ENCODE results near the gene SRC. TPM values are rescaled to one million over a fixed set of nuclear protein-coding genes. Genes with fewer than 3 reads are reported as not detected.

SRC gene
- total RNA-seq, 4 donors from 2014 or later, result 18.8 to 39.5 (median 26.0) TPM

- Histone ChIP-seq H3K9me3 (no peaks in the 10 kb centered on the region), H3K27ac (no peak overlapping the region), H3K27me3 (peaks cover 8% of the 10 kb centered on the region), H3K36me3 (peaks cover 24% of the 10 kb centered on the region), H3K4me3 (peak overlapping the region; percentile 50), H3K4me1 (peaks cover 37% of the 10 kb centered on the region)
- 34% methylated on average over 7 of the region's 7 CpGs for WGBS
- TF ChIP-seq CTCF (IDR thresholded peaks at IDR 0.05), result no peak
- DNase-seq (ENCODE audit: low spot score in 2 of 2), result no peak
These were observed 61.2 kb downstream of the SRC start for GRCh38 chr20:37407019-37407566.

DNA sequence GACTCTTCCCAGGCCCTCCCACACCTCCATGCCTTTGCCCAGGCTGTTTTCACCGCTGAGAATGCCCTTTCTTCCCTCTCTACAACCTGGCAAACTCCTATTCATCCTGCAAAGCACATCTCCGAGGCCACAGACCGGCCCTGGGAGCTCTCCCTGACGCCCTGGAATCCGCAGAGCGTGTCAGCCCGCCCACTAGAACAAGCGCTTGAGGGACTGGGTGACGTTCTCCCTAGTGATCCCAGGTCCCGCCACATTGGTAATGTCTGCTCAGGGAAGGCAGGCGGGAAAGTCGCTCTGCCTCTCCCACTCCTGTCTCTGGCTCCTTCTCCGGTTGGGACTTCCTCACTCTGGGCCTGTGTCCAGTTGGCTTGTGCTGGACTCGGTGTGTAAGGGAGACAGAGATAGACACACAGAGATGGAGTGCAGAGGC, 61.6 kb downstream of the SRC start:
- no peak for TF ChIP-seq POLR2A (IDR thresholded peaks at IDR 0.05)
- no peak for TF ChIP-seq POLR2AphosphoS5 (IDR thresholded peaks at IDR 0.05)
- no peak for TF ChIP-seq EP300 (IDR thresholded peaks at IDR 0.05)
- no peak for TF ChIP-seq CTCF (IDR thresholded peaks at IDR 0.05)
- Histone ChIP-seq H3K4me1 (peaks cover 42% of the 10 kb centered on the region), H3K9me3 (no peaks in the 10 kb centered on the region), H3K27ac (no peak overlapping the region), H3K36me3 (peaks cover 19% of the 10 kb centered on the region), H3K4me3 (no peak overlapping the region), H3K27me3 (peaks cover 8% of the 10 kb centered on the region)
- no peak for DNase-seq (ENCODE audit: low spot score in 2 of 2)
- 35% methylated on average over 10 of the region's 14 CpGs for WGBS

DNA sequence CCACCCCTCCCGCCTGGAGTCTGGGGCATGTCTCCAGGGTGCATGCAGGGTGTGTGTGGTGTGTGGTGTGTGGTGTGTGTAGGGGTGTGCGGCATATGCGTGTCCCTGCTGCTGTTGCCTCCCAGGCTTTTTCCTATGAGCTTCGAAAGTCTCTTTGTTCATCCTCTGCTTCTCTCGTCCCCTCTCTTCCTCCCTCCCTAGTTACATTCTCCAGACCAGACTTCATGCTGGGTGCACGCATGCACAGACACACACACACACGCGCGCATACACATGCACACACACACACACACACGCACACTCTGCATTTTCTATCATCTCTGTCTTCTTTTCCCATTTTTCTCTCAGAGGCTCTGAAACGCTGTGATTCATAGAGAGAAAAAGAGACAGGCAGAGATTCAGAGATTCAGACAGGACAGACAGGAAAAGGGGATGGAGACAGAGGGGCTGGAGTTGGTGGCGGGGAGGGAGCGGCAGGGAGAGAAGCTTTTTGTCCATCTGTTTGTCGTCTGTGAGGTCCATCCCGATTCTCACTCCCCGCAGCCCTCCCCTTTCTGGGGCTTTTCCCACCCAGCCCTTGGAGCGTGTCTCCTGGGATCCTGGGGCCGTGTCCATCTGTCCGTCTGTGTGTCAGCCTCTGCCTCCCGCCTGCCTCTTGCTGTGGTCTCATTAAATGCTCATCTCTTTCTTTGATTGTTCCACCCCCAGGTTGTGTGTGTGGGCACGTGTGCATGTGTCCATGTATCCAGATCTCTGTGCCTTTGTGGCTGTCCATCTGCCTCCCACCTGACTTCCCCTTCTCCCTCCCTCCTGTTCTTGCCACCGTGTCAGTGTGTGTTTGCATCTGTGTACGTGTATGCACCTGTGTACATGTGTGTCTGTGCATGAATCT, 62.6 kb downstream of the SRC start:
- Histone ChIP-seq H3K27ac (no peak overlapping the region), H3K4me3 (no peak overlapping the region), H3K27me3 (peaks cover 8% of the 10 kb centered on the region), H3K9me3 (no peaks in the 10 kb centered on the region), H3K4me1 (peaks cover 42% of the 10 kb centered on the region), H3K36me3 (peaks cover 9% of the 10 kb centered on the region)
- TF ChIP-seq POLR2A (IDR thresholded peaks at IDR 0.05), result no peak
- no peak for TF ChIP-seq POLR2AphosphoS5 (IDR thresholded peaks at IDR 0.05)
- DNase-seq (ENCODE audit: low spot score in 2 of 2), result no peak
- 28% methylated on average over 23 of the region's 23 CpGs for WGBS

DNA sequence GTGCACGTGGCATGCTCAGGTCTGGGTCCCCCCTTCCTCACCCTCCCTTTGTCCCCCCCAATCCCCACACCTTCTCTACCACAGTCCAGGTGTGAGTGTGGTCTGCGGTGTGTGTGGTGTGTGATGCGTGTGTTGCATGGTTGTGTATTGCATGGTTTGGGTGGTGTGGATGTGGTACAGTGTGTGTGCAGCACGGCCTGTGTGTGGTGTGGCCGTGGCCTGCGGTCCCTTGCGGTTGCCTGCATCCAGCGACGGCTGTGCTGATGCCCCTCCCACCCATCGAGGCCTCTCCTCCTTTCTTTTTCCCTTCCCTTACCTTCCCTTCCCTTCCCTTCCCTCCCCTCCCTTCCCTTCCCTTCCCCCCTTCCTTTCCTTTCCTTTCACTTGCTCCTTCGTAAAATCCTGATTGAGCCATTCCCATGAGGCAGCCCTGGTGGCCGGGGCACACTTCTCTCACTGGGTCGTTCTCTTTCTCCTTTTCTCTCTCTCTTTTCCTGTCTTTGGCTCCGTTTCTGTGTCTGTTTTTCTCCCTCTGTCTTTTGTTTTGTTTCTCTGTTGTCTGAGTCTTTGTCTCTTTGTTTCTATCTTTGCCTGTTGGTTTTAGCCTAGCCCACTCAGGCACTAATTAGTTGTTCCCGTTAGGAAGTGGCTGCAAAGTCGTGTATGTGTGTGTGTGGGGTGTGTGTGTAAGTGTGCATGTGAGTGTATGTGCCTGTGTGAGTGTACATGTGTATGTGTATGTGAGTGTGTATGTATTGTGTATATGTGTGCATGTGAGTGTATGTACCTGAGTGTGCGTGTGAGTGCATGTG, 65.7 kb downstream of the SRC start:
- Histone ChIP-seq H3K27ac (no peak overlapping the region), H3K9me3 (no peaks in the 10 kb centered on the region), H3K4me1 (peaks cover 38% of the 10 kb centered on the region), H3K27me3 (peaks cover 19% of the 10 kb centered on the region), H3K4me3 (peak overlapping the region; percentile 40), H3K36me3 (no peaks in the 10 kb centered on the region)
- no peak for DNase-seq (ENCODE audit: low spot score in 2 of 2)
- 38% methylated on average over 12 of the region's 17 CpGs for WGBS
- TF ChIP-seq POLR2AphosphoS5 (IDR thresholded peaks at IDR 0.05) (no peak), POLR2A (IDR thresholded peaks at IDR 0.05) (no peak)

DNA sequence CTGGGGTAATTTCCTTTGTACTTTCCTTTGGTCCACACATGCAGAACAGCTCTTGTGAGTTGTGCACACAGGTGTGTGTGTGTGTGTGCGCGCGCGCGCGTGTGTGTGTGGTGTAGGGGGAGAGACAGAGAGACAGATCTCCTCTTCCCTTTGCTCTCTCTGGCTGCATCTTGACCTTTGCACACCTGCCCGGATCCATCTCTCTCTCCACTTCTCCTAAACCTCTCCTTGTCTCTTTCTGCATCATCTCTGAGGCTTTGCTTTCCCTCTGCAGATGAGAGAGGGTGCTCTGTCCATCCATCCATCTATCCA, 67.0 kb downstream of the SRC start:
- 78% methylated on average over 7 of the region's 7 CpGs for WGBS
- H3K36me3 ChIP-seq, result no peaks in the 10 kb centered on the region
- H3K27ac ChIP-seq, result no peak overlapping the region
- H3K9me3 ChIP-seq, result no peaks in the 10 kb centered on the region
- no peak overlapping the region for H3K4me3 ChIP-seq
- peaks cover 25% of the 10 kb centered on the region for H3K4me1 ChIP-seq
- peaks cover 19% of the 10 kb centered on the region for H3K27me3 ChIP-seq
- TF ChIP-seq EP300 (IDR thresholded peaks at IDR 0.05) (no peak), POLR2AphosphoS5 (IDR thresholded peaks at IDR 0.05) (no peak), CTCF (IDR thresholded peaks at IDR 0.05) (no peak), POLR2A (IDR thresholded peaks at IDR 0.05) (no peak)
- DNase-seq (ENCODE audit: low spot score in 2 of 2), result no peak

GRCh38 chr20:37413379-37413778, 67.4 kb downstream of the SRC start:
- Histone ChIP-seq H3K27ac (no peak overlapping the region), H3K36me3 (no peaks in the 10 kb centered on the region), H3K4me3 (no peak overlapping the region), H3K27me3 (peaks cover 18% of the 10 kb centered on the region), H3K4me1 (peaks cover 23% of the 10 kb centered on the region), H3K9me3 (no peaks in the 10 kb centered on the region)
- TF ChIP-seq POLR2AphosphoS5 (IDR thresholded peaks at IDR 0.05) (no peak), POLR2A (IDR thresholded peaks at IDR 0.05) (no peak), EP300 (IDR thresholded peaks at IDR 0.05) (no peak)
- no peak for DNase-seq (ENCODE audit: low spot score in 2 of 2)
- WGBS, result 63% methylated on average over 9 of the region's 9 CpGs

All from suprapubic skin (tissue), 4 donors.